Liver (tissue), 3 donors: ENCODE measurements around the gene SLC25A22.

Source experiments
- EGR1 ChIP-seq, 2 donors: IDR thresholded peaks; 2 replicates each; pipeline ENCODE4 v1.6.1; 2016 to 2018; ENCODE audit warnings: antibody characterized with exemption in 2 of 2, low read depth in 2 of 2
- FOXA2 ChIP-seq: IDR thresholded peaks from 2 replicates; pipeline ENCODE4 v1.6.1; 2016; ENCODE audit warnings: antibody characterized with exemption
- GABPA ChIP-seq, 2 donors: IDR thresholded peaks in 1 of 2; conservative IDR thresholded peaks in 1 of 2; 2 replicates each; pipeline ENCODE4 v1.6.1; 2016; ENCODE audit warnings: antibody characterized with exemption in 2 of 2, mild to moderate bottlenecking in 1 of 2, moderate library complexity in 1 of 2
- HNF4A ChIP-seq, 2 donors: conservative IDR thresholded peaks; 2 replicates each; pipeline ENCODE4 v1.6.1; 2016; ENCODE audit warnings: antibody characterized with exemption in 2 of 2, mild to moderate bottlenecking in 2 of 2
- JUND ChIP-seq, 2 donors: IDR thresholded peaks; 2 replicates each; pipeline ENCODE4 v1.6.1; 2016; ENCODE audit warnings: antibody characterized with exemption in 2 of 2
- RAD21 ChIP-seq, 2 donors: IDR thresholded peaks; 2 replicates each; pipeline ENCODE4 v1.6.1; 2016; ENCODE audit warnings: antibody characterized with exemption in 2 of 2, mild to moderate bottlenecking in 2 of 2
- SP1 ChIP-seq: IDR thresholded peaks from 2 replicates; pipeline ENCODE4 v1.6.1; 2018; ENCODE audit warnings: antibody characterized with exemption, mild to moderate bottlenecking
- TAF1 ChIP-seq: conservative IDR thresholded peaks from 2 replicates; pipeline ENCODE4 v1.6.1; 2016; ENCODE audit warnings: antibody characterized with exemption, mild to moderate bottlenecking
- YY1 ChIP-seq: IDR thresholded peaks from 2 replicates; pipeline ENCODE4 v1.6.1; 2016; ENCODE audit warnings: antibody characterized with exemption, mild to moderate bottlenecking
- TF ChIP-seq, protein P1 (sequence below): fragments of 150-350 bp; IDR thresholded peaks from 2 replicates; pipeline ENCODE4 v1.5.1; 2017; ENCODE audit warnings: improper control_type of control experiment, low read depth, low read length; ENCODE audit not compliant: missing input control
- TF ChIP-seq, protein P2 (sequence below): IDR thresholded peaks from 2 replicates; pipeline ENCODE4 v1.6.1; 2016; ENCODE audit warnings: antibody characterized with exemption
- TF ChIP-seq, protein P3 (sequence below): IDR thresholded peaks from 2 replicates; pipeline ENCODE4 v1.6.1; 2016; ENCODE audit warnings: antibody characterized with exemption
- donor health status: healthy.
- donor health status: healthy.

DNA sequence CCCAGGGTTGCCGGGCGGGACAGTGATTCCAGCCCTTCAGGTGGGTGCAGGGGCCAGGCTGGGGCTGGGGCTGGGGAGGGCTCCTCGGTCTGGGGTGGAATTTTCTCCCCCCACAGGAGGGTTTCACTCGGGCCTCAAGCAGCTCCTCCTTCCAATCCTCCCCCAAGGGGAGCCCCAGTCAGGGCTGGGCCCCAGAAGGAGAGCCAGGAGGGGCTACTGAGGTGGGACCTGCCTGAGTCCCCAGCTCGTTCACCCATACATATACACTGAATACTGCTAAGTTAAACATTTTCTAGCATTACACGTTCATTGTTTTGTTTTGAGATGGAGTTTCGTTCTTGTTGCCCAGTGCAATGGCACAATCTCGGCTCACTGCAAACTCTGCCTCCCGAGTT, 28.1 kb upstream of the SLC25A22 start:
- TF ChIP-seq, protein P1, sequence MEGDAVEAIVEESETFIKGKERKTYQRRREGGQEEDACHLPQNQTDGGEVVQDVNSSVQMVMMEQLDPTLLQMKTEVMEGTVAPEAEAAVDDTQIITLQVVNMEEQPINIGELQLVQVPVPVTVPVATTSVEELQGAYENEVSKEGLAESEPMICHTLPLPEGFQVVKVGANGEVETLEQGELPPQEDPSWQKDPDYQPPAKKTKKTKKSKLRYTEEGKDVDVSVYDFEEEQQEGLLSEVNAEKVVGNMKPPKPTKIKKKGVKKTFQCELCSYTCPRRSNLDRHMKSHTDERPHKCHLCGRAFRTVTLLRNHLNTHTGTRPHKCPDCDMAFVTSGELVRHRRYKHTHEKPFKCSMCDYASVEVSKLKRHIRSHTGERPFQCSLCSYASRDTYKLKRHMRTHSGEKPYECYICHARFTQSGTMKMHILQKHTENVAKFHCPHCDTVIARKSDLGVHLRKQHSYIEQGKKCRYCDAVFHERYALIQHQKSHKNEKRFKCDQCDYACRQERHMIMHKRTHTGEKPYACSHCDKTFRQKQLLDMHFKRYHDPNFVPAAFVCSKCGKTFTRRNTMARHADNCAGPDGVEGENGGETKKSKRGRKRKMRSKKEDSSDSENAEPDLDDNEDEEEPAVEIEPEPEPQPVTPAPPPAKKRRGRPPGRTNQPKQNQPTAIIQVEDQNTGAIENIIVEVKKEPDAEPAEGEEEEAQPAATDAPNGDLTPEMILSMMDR, result no peak
- no peak for TF ChIP-seq YY1
- TF ChIP-seq, protein P2, sequence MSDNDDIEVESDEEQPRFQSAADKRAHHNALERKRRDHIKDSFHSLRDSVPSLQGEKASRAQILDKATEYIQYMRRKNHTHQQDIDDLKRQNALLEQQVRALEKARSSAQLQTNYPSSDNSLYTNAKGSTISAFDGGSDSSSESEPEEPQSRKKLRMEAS, result no peak
- TF ChIP-seq EGR1 (IDR thresholded peaks at IDR 0.05; ENCODE audit: low read depth in 2 of 2), result no peak
- TF ChIP-seq RAD21 (IDR thresholded peaks at IDR 0.05), result no peak
- TF ChIP-seq HNF4A (conservative IDR thresholded peaks at IDR 0.05), result no peak
- TF ChIP-seq FOXA2, result no peak
- TF ChIP-seq GABPA (IDR thresholded peaks at IDR 0.05 in 1 of 2, conservative IDR thresholded peaks at IDR 0.05 in 1 of 2), result no peak
- TF ChIP-seq TAF1, result no peak
- TF ChIP-seq, protein P3, sequence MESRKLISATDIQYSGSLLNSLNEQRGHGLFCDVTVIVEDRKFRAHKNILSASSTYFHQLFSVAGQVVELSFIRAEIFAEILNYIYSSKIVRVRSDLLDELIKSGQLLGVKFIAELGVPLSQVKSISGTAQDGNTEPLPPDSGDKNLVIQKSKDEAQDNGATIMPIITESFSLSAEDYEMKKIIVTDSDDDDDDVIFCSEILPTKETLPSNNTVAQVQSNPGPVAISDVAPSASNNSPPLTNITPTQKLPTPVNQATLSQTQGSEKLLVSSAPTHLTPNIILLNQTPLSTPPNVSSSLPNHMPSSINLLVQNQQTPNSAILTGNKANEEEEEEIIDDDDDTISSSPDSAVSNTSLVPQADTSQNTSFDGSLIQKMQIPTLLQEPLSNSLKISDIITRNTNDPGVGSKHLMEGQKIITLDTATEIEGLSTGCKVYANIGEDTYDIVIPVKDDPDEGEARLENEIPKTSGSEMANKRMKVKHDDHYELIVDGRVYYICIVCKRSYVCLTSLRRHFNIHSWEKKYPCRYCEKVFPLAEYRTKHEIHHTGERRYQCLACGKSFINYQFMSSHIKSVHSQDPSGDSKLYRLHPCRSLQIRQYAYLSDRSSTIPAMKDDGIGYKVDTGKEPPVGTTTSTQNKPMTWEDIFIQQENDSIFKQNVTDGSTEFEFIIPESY, result no peak
- TF ChIP-seq JUND (IDR thresholded peaks at IDR 0.05), result no peak
- no peak for TF ChIP-seq SP1
